Muscle layer of colon (tissue), 2 donors: ENCODE data around the gene MAP2.

ENCODE experiments used
- H3K27ac ChIP-seq: one replicate; pipeline ENCODE4 v1.7.0; 2013; ENCODE audit warnings: low read depth, mild to moderate bottlenecking, low read length, moderate library complexity
- H3K27me3 ChIP-seq, 2 donors: one replicate each; pipeline ENCODE4 v1.7.0; 2013; ENCODE audit warnings: low read length in 2 of 2, mild to moderate bottlenecking in 2 of 2; ENCODE audit not compliant: insufficient read depth in 2 of 2, control insufficient read depth in 1 of 2
- H3K36me3 ChIP-seq: one replicate; pipeline ENCODE4 v1.7.0; 2013; ENCODE audit warnings: mild to moderate bottlenecking, low read length; ENCODE audit not compliant: insufficient read depth
- H3K4me1 ChIP-seq: one replicate; pipeline ENCODE4 v1.7.0; 2013; ENCODE audit warnings: mild to moderate bottlenecking, low read length; ENCODE audit not compliant: insufficient read depth
- H3K4me3 ChIP-seq, 2 donors: one replicate each; pipeline ENCODE4 v1.7.0; 2013; ENCODE audit warnings: low read length in 2 of 2, low read depth in 1 of 2, mild to moderate bottlenecking in 1 of 2, moderate library complexity in 1 of 2
- H3K9ac ChIP-seq: one replicate; pipeline ENCODE4 v1.7.0; 2013; ENCODE audit warnings: low read length
- H3K9me3 ChIP-seq: one replicate; pipeline ENCODE4 v1.7.0; 2013; ENCODE audit warnings: mild to moderate bottlenecking, low read length
- donor health status: abdominal sarcoma.
- donor health status: Adenocarcinoma of cecum.

The MAP2 gene

GRCh38 chr2:209519906-209520305, 96.1 kb downstream of the MAP2 start:
- Histone ChIP-seq H3K36me3 (no peaks in the 10 kb centered on the region), H3K4me3 (no peak overlapping the region), H3K27me3 (no peaks in the 10 kb centered on the region), H3K27ac (no peak overlapping the region), H3K9me3 (no peaks in the 10 kb centered on the region), H3K4me1 (no peaks in the 10 kb centered on the region), H3K9ac (no peak overlapping the region)

GRCh38 chr2:209523041-209523740, 99.3 kb downstream of the MAP2 start:
- no peaks in the 10 kb centered on the region for H3K27me3 ChIP-seq
- H3K36me3 ChIP-seq, result no peaks in the 10 kb centered on the region
- no peaks in the 10 kb centered on the region for H3K4me1 ChIP-seq
- H3K4me3 ChIP-seq, result no peak overlapping the region
- no peak overlapping the region for H3K27ac ChIP-seq
- no peaks in the 10 kb centered on the region for H3K9me3 ChIP-seq
- no peak overlapping the region for H3K9ac ChIP-seq

- Histone ChIP-seq H3K4me1 (no peaks in the 10 kb centered on the region), H3K27me3 (no peaks in the 10 kb centered on the region), H3K36me3 (no peaks in the 10 kb centered on the region)
Observed at GRCh38 chr2:209523867-209524266, 100.0 kb downstream of the MAP2 start.

GRCh38 chr2:209525331-209525730, 101.5 kb downstream of the MAP2 start:
- Histone ChIP-seq H3K4me3 (no peak overlapping the region), H3K9me3 (no peaks in the 10 kb centered on the region), H3K9ac (no peak overlapping the region), H3K4me1 (no peaks in the 10 kb centered on the region), H3K27me3 (no peaks in the 10 kb centered on the region), H3K27ac (no peak overlapping the region), H3K36me3 (no peaks in the 10 kb centered on the region)

More at GRCh38 chr2:209523867-209524266, 100.0 kb downstream of the MAP2 start:
- Histone ChIP-seq H3K27ac (no peak overlapping the region), H3K9ac (no peak overlapping the region), H3K9me3 (no peaks in the 10 kb centered on the region), H3K4me3 (no peak overlapping the region)

- no peaks in the 10 kb centered on the region for H3K27me3 ChIP-seq
- no peaks in the 10 kb centered on the region for H3K36me3 ChIP-seq
- no peak overlapping the region for H3K4me3 ChIP-seq
- H3K9ac ChIP-seq, result no peak overlapping the region
- H3K9me3 ChIP-seq, result no peaks in the 10 kb centered on the region
- H3K4me1 ChIP-seq, result no peaks in the 10 kb centered on the region
- H3K27ac ChIP-seq, result no peak overlapping the region
Observed at GRCh38 chr2:209525834-209526281, 102.0 kb downstream of the MAP2 start.

- Histone ChIP-seq H3K4me3 (no peak overlapping the region), H3K27me3 (no peaks in the 10 kb centered on the region)
Observed at GRCh38 chr2:209526561-209526960, 102.7 kb downstream of the MAP2 start.

GRCh38 chr2:209529579-209529978, 105.7 kb downstream of the MAP2 start:
- no peak overlapping the region for H3K9ac ChIP-seq
- no peaks in the 10 kb centered on the region for H3K4me1 ChIP-seq
- H3K27ac ChIP-seq, result no peak overlapping the region
- no peaks in the 10 kb centered on the region for H3K27me3 ChIP-seq
- no peaks in the 10 kb centered on the region for H3K36me3 ChIP-seq
- H3K9me3 ChIP-seq, result no peaks in the 10 kb centered on the region
- no peak overlapping the region for H3K4me3 ChIP-seq

More at GRCh38 chr2:209526561-209526960, 102.7 kb downstream of the MAP2 start:
- Histone ChIP-seq H3K4me1 (no peaks in the 10 kb centered on the region), H3K36me3 (no peaks in the 10 kb centered on the region), H3K27ac (no peak overlapping the region), H3K9ac (no peak overlapping the region), H3K9me3 (no peaks in the 10 kb centered on the region)

GRCh38 chr2:209532321-209532720, 108.5 kb downstream of the MAP2 start:
- no peaks in the 10 kb centered on the region for H3K4me1 ChIP-seq
- H3K9ac ChIP-seq, result no peak overlapping the region
- no peaks in the 10 kb centered on the region for H3K36me3 ChIP-seq
- no peaks in the 10 kb centered on the region for H3K9me3 ChIP-seq
- H3K4me3 ChIP-seq, result no peak overlapping the region
- H3K27me3 ChIP-seq, result no peaks in the 10 kb centered on the region
- H3K27ac ChIP-seq, result no peak overlapping the region

- Histone ChIP-seq H3K9me3 (no peaks in the 10 kb centered on the region), H3K27ac (no peak overlapping the region), H3K9ac (no peak overlapping the region), H3K36me3 (no peaks in the 10 kb centered on the region), H3K4me3 (no peak overlapping the region), H3K4me1 (no peaks in the 10 kb centered on the region), H3K27me3 (no peaks in the 10 kb centered on the region)
Observed at GRCh38 chr2:209533391-209533790, 109.5 kb downstream of the MAP2 start.

- Histone ChIP-seq H3K27ac (no peak overlapping the region), H3K9me3 (no peaks in the 10 kb centered on the region), H3K4me1 (no peaks in the 10 kb centered on the region), H3K4me3 (no peak overlapping the region), H3K9ac (no peak overlapping the region), H3K36me3 (no peaks in the 10 kb centered on the region), H3K27me3 (no peaks in the 10 kb centered on the region)
Observed at GRCh38 chr2:209534228-209534627, 110.4 kb downstream of the MAP2 start.

- no peak overlapping the region for H3K4me3 ChIP-seq
- no peaks in the 10 kb centered on the region for H3K9me3 ChIP-seq
- H3K9ac ChIP-seq, result no peak overlapping the region
- H3K27me3 ChIP-seq, result no peaks in the 10 kb centered on the region
- no peaks in the 10 kb centered on the region for H3K4me1 ChIP-seq
- H3K36me3 ChIP-seq, result no peaks in the 10 kb centered on the region
- H3K27ac ChIP-seq, result no peak overlapping the region
Observed at GRCh38 chr2:209536363-209536762, 112.5 kb downstream of the MAP2 start.

- no peaks in the 10 kb centered on the region for H3K36me3 ChIP-seq
- H3K27ac ChIP-seq, result no peak overlapping the region
- H3K4me1 ChIP-seq, result no peaks in the 10 kb centered on the region
- no peak overlapping the region for H3K9ac ChIP-seq
- H3K4me3 ChIP-seq, result no peak overlapping the region
- no peaks in the 10 kb centered on the region for H3K27me3 ChIP-seq
- no peaks in the 10 kb centered on the region for H3K9me3 ChIP-seq
Observed at GRCh38 chr2:209547726-209548125, 123.9 kb downstream of the MAP2 start.
